Gastrocnemius medialis (tissue), 4 donors: Measurements from ENCODE around the gene CERS5. TPM values are rescaled to one million over a fixed set of nuclear protein-coding genes. Genes with fewer than 3 reads are reported as not detected.

Experiments used
- ATAC-seq, 2 donors: fragments of 150-250 bp; one replicate each; pipeline ENCODE4 v1.9.1; 2016
- DNase-seq, 2 donors: peaks; one replicate each; pipeline ENCODE4 v3.0.0-alpha.2; 2019
- H3K27ac ChIP-seq, 4 donors: fragments of 200-600 bp; sonication (generic); 1 replicate in 1 of 4; 2 replicates in 3 of 4; pipeline ENCODE4 v1.5.1; 2016 to 2018; ENCODE audit warnings: mild to moderate bottlenecking in 2 of 4, moderate library complexity in 1 of 4
- H3K27me3 ChIP-seq, 3 donors: fragments of 200-600 bp; sonication (generic) in 2 of 3; 1 replicate in 1 of 3; 2 replicates in 2 of 3; pipeline versions ENCODE4 v1.5.1 to v1.6.0; 2016 to 2019; ENCODE audit warnings: mild to moderate bottlenecking in 1 of 3, moderate library complexity in 1 of 3
- H3K36me3 ChIP-seq, 2 donors: fragments of 200-600 bp; sonication (generic) in 1 of 2; one replicate each; pipeline ENCODE4 v1.5.1; 2017 to 2018
- H3K4me1 ChIP-seq, 2 donors: fragments of 200-600 bp; sonication (generic) in 1 of 2; one replicate each; pipeline ENCODE4 v1.5.1; 2016 to 2017; ENCODE audit warnings: mild to moderate bottlenecking in 2 of 2
- H3K4me3 ChIP-seq, 4 donors: fragments of 200-600 bp; sonication (generic) in 3 of 4; 1 replicate in 1 of 4; 2 replicates in 3 of 4; pipeline ENCODE4 v1.5.1; 2016 to 2019; ENCODE audit warnings: mild to moderate bottlenecking in 2 of 4
- H3K9me3 ChIP-seq, 3 donors: fragments of 200-600 bp; sonication (generic) in 2 of 3; 1 replicate in 1 of 3; 2 replicates in 2 of 3; pipeline ENCODE4 v1.5.1; 2016 to 2019
- CTCF ChIP-seq, 5 experiments: fragments of 450-650 bp in 3 of 5; fragments of 200-600 bp in 2 of 5; sonication (generic) in 2 of 5; IDR thresholded peaks in 4 of 5; conservative IDR thresholded peaks in 1 of 5; 1 replicate in 4 of 5; 2 replicates in 1 of 5; pipeline ENCODE4 v1.5.1; 2016 to 2019; ENCODE audit warnings: antibody characterized with exemption in 5 of 5, mild to moderate bottlenecking in 3 of 5, moderate library complexity in 3 of 5
- POLR2A ChIP-seq, 2 donors: fragments of 450-650 bp; IDR thresholded peaks; one replicate each; pipeline ENCODE4 v1.6.1; 2017; ENCODE audit warnings: antibody characterized with exemption in 2 of 2, mild to moderate bottlenecking in 2 of 2, moderate library complexity in 2 of 2
- in situ Hi-C, 4 donors: fragments of 200-750 bp; cut with MboI; loops; one replicate each; pipeline versions ENCODE4 v1.15.0 to v1.8.0; 2017; ENCODE audit warnings: low sequenced_read_pairs in 4 of 4
- intact Hi-C: fragments of 100-400 bp; cut with DNase I; formaldehyde crosslinking; loops from one replicate; pipeline ENCODE4 v1.15.1; 2023; ENCODE audit warnings: low total_unique reads
- total RNA-seq, 4 donors: library from RNA; depleted of rRNA; stranded (reverse); fragments of >200 nt; gene quantifications; one replicate each; pipeline versions ENCODE4 v1.1.0 to v1.2.3, GENCODE V29; 2016

The CERS5 gene
- total RNA-seq, 4 donors from 2014 or later: 5.4 to 9.2 (median 7.3) TPM

DNA sequence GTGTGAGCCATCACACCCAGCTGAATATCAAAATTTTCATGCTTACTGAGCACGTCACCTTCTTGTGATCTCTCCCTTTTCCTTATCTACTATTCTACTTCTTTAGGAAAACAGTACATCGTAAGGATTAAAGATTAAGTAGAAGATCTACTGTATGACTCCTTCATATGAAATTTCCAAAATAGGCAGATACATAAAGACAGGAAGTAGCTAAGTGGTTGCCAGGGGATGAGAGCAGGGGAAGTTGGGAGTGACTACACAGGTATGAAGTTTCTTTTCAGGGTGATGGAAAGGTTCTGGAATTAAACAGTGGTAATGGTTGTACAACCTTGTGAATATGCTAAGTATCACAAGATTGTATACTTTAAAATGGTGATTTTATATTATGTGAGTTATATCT lies 36.5 kb upstream of the CERS5 start:
- H3K36me3 ChIP-seq: peaks cover 0 to 32% of the 10 kb centered on the region in 2 donors
- in situ Hi-C loops: no loop called here
- TF ChIP-seq POLR2A (IDR thresholded peaks at IDR 0.05): no peak
- no peak for TF ChIP-seq CTCF (IDR thresholded peaks at IDR 0.05 in 4 of 5, conservative IDR thresholded peaks at IDR 0.05 in 1 of 5)
- no peak for DNase-seq
- intact Hi-C loops: no loop called here
- H3K9me3 ChIP-seq: no peaks in the 10 kb centered on the region
- no peaks in the 10 kb centered on the region for H3K27me3 ChIP-seq
- H3K27ac ChIP-seq: no peak overlapping the region
- H3K4me1 ChIP-seq: peaks cover 0 to 7% of the 10 kb centered on the region in 2 donors
- no peak overlapping the region for H3K4me3 ChIP-seq
- no peak for ATAC-seq

DNA sequence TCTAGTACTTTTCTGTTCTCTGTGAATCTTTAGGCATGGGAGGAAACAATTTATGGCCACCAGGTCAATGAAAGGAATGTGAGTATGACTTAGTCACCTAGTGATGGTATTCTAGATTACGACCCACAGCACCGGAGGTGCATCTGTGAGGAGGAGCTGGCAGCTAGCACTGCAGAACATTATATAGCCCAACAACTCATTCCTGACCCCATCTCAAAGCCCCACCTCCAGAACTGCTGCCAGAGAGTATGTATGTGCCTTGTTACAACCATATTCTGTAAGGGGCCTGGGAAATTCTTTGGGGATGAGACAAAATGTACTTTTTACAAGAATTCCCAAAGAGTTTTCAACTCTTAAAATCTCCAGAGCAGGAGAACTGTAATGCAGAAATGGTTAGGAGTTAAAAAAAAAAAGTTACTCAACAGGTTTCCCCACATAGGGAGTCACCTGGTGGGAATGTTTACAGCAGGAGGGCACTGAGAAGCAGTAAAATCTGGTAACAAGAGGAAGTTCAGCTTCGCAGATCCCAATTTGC lies 34.9 kb upstream of the CERS5 start:
- DNase-seq (no peak), ATAC-seq (no peak)
- no peaks in the 10 kb centered on the region for H3K9me3 ChIP-seq
- intact Hi-C loops: no loop called here
- H3K4me1 ChIP-seq: peaks cover 0 to 16% of the 10 kb centered on the region in 2 donors
- no peak overlapping the region for H3K27ac ChIP-seq
- in situ Hi-C loops: no loop called here
- no peak for TF ChIP-seq POLR2A (IDR thresholded peaks at IDR 0.05)
- no peak for TF ChIP-seq CTCF (IDR thresholded peaks at IDR 0.05 in 4 of 5, conservative IDR thresholded peaks at IDR 0.05 in 1 of 5)
- no peaks in the 10 kb centered on the region for H3K27me3 ChIP-seq
- H3K4me3 ChIP-seq: no peak overlapping the region
- H3K36me3 ChIP-seq: peaks cover 0 to 32% of the 10 kb centered on the region in 2 donors

DNA sequence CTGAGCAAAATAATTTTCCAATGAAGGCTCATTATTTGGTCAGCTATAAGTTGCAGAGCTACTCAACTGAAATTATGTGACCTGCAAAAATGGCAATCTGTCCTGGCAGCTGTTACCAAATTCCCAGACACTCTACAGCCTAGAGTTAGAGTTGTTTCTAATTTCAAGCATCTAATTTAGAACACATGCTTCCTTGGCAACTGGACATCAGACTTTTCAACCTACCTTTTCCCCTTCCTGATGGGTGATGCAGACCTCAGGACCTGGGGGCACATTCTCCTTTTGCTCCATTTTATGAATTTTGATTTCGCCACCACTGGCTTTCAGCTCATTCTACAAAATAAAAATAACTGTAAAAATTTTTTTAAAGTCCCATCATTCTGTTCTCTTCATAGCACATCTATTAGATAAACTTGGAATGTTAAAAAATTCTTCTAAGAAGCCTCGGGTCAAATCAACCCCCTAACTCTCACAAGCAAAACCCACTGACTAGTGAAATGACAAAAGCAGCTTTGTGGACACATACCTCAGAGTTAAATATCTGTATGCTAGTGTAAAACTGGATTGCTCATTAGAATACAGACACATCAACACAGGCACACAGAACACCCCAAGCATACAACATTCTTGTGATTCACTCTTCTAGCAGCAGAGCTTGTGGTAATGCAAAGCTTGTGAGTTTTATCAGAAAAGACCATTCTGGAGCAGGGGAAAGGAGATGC lies 33.5 kb upstream of the CERS5 start:
- intact Hi-C loops: no loop called here
- in situ Hi-C loops: no loop called here
- no peaks in the 10 kb centered on the region for H3K9me3 ChIP-seq
- H3K4me1 ChIP-seq: peaks cover 6 to 29% of the 10 kb centered on the region in 2 donors
- TF ChIP-seq CTCF (IDR thresholded peaks at IDR 0.05 in 4 of 5, conservative IDR thresholded peaks at IDR 0.05 in 1 of 5) (no peak), POLR2A (IDR thresholded peaks at IDR 0.05) (no peak)
- DNase-seq (no peak), ATAC-seq (no peak)
- no peak overlapping the region for H3K27ac ChIP-seq
- no peaks in the 10 kb centered on the region for H3K27me3 ChIP-seq
- H3K36me3 ChIP-seq: peaks cover 0 to 31% of the 10 kb centered on the region in 2 donors
- H3K4me3 ChIP-seq: no peak overlapping the region

DNA sequence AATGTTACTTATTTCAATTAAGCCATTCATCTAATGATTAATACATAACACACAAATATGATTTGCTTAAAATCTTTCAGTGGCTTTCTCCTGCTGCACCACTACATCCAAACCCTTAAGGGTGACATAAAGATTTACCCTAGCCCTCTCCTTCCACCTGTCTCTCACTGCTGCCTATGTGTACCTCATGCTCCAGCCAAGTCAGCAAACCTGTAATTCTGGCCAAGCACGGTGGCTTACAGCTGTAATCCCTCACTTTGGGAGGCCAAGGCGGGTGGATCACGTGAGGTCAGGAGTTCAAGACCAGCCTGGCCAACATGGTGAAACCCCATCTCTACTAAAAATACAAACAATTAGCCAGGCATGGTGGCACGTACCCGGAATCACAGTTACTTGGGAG lies 31.7 kb upstream of the CERS5 start:
- TF ChIP-seq POLR2A (IDR thresholded peaks at IDR 0.05) (no peak), CTCF (IDR thresholded peaks at IDR 0.05 in 4 of 5, conservative IDR thresholded peaks at IDR 0.05 in 1 of 5) (no peak)
- peaks cover 12 to 35% of the 10 kb centered on the region in 2 donors for H3K4me1 ChIP-seq
- H3K4me3 ChIP-seq: no peak overlapping the region
- no peak for DNase-seq
- no peaks in the 10 kb centered on the region for H3K9me3 ChIP-seq
- in situ Hi-C loops: no loop called here
- no peak for ATAC-seq
- intact Hi-C loops: no loop called here
- H3K27ac ChIP-seq: no peak overlapping the region
- peaks cover 0 to 12% of the 10 kb centered on the region in 2 donors for H3K36me3 ChIP-seq
- no peaks in the 10 kb centered on the region for H3K27me3 ChIP-seq
